Calu3 (cell line): ENCODE results near the gene RPGR. TPM values are rescaled to one million over a fixed set of nuclear protein-coding genes. Genes with fewer than 3 reads are reported as not detected.

Experiments
- BruUV-seq: library from RNA; stranded (reverse); fragments of 400-500 nt; replicated peaks from 2 replicates; lab custom pipeline; 2021; lab: Mats Ljungman, UMichigan
- CTCF ChIA-PET: fragments of 300-600 bp; sonication (Branson Sonifier 250); formaldehyde crosslinking; loops from one replicate; lab custom pipeline; 2022; ENCODE audit warnings: antibody characterized with exemption; lab: Charles Lee
- DNase-seq: peaks from one replicate; pipeline ENCODE4 v3.0.0; 2022
- H3K27ac Mint-ChIP-seq: one replicate; pipeline ENCODE4 v1.8.0; 2022; ENCODE audit warnings: mixed read lengths; ENCODE audit not compliant: unreplicated experiment
- H3K27me3 Mint-ChIP-seq: one replicate; pipeline ENCODE4 v1.8.0; 2022; ENCODE audit warnings: mixed read lengths; ENCODE audit not compliant: unreplicated experiment
- H3K36me3 Mint-ChIP-seq: one replicate; pipeline ENCODE4 v1.8.0; 2022; ENCODE audit warnings: mild to moderate bottlenecking, moderate library complexity, mixed read lengths; ENCODE audit not compliant: insufficient read depth, unreplicated experiment
- H3K4me1 Mint-ChIP-seq: one replicate; pipeline ENCODE4 v1.8.0; 2022; ENCODE audit warnings: mild to moderate bottlenecking, low read depth, mixed read lengths; ENCODE audit not compliant: unreplicated experiment
- H3K4me3 Mint-ChIP-seq: one replicate; pipeline ENCODE4 v1.8.0; 2022; ENCODE audit warnings: mild to moderate bottlenecking, low read depth, moderate library complexity, mixed read lengths; ENCODE audit not compliant: unreplicated experiment
- H3K9me3 Mint-ChIP-seq: one replicate; pipeline ENCODE4 v1.8.0; 2022; ENCODE audit warnings: low read depth, mixed read lengths; ENCODE audit not compliant: unreplicated experiment
- CTCF ChIP-seq: fragments of 200-600 bp; IDR thresholded peaks from one replicate; pipeline ENCODE4 v1.8.0; 2022; ENCODE audit warnings: antibody characterized with exemption; ENCODE audit not compliant: unreplicated experiment
- intact Hi-C: fragments of 100-400 bp; cut with micrococcal nuclease; formaldehyde crosslinking; loops from one replicate; pipeline ENCODE4 v1.10.0; 2022; ENCODE audit not compliant: unreplicated experiment
- total RNA-seq: library from RNA; stranded (reverse); gene quantifications from 2 replicates; pipeline ENCODE4 v1.2.3, GENCODE V29; 2022

Gene RPGR
- total RNA-seq, 1 experiment from 2014 or later: 8.9 TPM

DNA sequence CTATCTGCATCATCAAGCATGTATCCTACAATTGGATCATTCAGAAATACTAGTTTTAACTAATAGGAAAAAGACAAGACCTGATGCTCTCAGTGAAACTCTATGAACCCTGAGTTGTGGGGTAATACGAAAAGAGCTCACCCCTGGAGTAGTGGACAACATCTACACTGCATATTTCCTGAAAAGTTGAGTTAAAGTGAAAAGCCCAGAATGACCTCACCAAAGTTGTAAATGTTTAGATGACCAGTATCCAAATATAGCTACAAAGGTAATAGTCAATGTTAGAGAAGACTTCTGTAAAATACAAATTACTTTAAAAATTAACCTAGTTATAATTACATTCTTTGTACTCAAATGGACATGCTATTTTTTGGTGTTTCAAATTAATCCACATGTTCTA, 53.9 kb downstream of the RPGR start:
- H3K9me3 Mint-ChIP-seq: no peaks in the 10 kb centered on the region
- DNase-seq: no peak
- no TSS peak for BruUV-seq
- H3K36me3 Mint-ChIP-seq: no peaks in the 10 kb centered on the region
- intact Hi-C loops: no loop called here
- no peaks in the 10 kb centered on the region for H3K27me3 Mint-ChIP-seq
- H3K27ac Mint-ChIP-seq: no peak overlapping the region
- H3K4me1 Mint-ChIP-seq: peaks cover 30% of the 10 kb centered on the region
- no peak overlapping the region for H3K4me3 Mint-ChIP-seq
- TF ChIP-seq CTCF: no peak
- CTCF ChIA-PET: no interaction called here

DNA sequence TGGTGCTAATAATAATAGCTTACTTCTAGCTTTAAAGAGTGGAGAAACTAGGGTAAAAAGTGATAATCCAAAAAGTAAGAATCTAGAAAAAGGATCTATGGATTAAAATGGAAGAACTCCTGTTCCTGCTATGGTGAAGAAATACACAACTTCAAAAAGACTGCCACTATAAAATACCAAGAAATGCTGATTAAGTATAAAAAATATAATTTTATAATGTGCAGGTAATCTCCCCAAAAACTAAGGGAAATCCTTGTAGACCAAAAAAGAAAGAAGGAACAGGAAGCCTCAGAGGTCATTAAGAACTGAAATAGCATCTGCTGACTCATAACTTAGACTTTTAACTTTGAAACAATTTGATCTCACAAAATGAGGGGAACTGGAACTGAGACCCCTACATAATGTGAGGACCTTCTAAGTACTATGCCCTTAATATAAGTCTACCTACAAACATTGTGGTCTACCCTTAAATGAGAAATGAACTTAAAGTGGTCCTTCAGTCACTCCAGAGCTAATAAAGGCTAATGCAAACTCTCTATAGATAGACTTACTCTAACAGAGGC, 56.1 kb downstream of the RPGR start:
- no peaks in the 10 kb centered on the region for H3K9me3 Mint-ChIP-seq
- intact Hi-C loops: no loop called here
- no peak overlapping the region for H3K4me3 Mint-ChIP-seq
- no peak for TF ChIP-seq CTCF
- H3K27ac Mint-ChIP-seq: no peak overlapping the region
- no peak for DNase-seq
- H3K36me3 Mint-ChIP-seq: no peaks in the 10 kb centered on the region
- peaks cover 21% of the 10 kb centered on the region for H3K4me1 Mint-ChIP-seq
- H3K27me3 Mint-ChIP-seq: no peaks in the 10 kb centered on the region
- CTCF ChIA-PET: interaction anchor here (0.7 kb wide), 1 partner anchor 20 kb away, joined by 4 read pairs; no protein-coding TSS in a partner anchor
- BruUV-seq: no TSS peak

DNA sequence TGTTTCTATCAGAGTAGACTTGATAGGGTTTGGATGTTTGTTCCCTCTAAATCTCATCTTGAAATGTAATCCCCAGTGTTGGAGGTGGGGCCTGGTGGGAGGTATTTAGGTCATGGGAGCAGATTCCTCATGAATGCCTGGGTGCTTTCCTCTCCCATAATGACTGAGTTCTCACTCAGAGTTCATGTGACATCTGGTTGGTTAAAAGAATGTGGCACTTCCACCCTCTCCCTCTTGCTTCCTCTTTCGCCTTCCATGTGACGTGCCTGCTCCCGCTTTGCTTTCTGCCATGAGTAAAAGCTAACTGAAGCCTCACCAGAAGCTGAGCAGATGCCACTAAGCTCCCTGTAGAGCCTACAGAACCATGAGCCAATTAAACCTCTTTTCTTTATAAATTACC, 59.3 kb downstream of the RPGR start:
- BruUV-seq: no TSS peak
- Mint-ChIP-seq H3K27ac (no peak overlapping the region), H3K36me3 (no peaks in the 10 kb centered on the region), H3K27me3 (no peaks in the 10 kb centered on the region), H3K9me3 (no peaks in the 10 kb centered on the region), H3K4me1 (peaks cover 10% of the 10 kb centered on the region), H3K4me3 (no peak overlapping the region)
- intact Hi-C loops: no loop called here
- TF ChIP-seq CTCF: no peak
- DNase-seq: no peak
- CTCF ChIA-PET: no interaction called here

DNA sequence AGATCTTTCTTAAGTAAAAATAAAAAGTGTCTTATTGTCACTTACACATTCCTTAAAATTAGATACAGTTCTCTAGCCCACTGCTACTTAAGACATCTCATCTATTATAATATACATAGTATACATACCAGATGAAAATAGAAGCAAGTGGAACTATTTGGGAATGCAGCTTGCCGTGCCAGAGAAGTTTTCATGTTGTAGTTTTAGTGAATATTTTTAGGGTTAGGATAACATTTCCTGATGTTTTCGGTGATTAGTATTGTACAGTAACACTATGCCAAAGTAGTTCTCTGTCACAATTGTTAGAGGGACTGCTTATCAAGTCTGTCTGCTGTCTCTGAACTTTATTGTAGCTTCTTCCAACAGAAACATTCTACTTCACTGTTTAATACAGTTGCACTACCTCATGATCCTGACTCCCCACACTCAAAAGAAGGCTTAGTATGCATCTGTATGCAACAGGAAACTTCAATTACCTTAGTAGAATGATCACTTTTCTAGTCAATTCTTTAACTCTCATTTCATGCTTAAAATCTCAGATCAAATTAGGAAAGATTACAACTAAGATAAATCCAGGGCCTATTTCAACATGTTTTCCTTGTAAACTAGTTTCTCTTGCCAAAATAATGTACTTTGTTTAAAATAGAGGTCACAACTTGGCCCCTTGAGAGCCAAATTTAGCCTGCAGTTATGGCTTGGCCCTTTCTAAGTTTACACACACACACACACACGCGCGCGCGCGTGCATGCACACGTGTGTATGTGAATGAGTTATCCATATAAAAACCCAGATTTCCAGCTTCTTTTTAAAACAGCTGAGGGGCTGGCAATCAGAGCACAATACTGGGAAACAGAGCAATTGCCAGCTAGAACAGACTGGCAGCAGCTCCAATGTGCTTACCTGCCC, 64.3 kb downstream of the RPGR start:
- no TSS peak for BruUV-seq
- H3K4me3 Mint-ChIP-seq: no peak overlapping the region
- CTCF ChIA-PET: no interaction called here

More for the DNA sequence above, 64.3 kb downstream of the RPGR start:
- Mint-ChIP-seq H3K27ac (no peak overlapping the region), H3K27me3 (no peaks in the 10 kb centered on the region), H3K9me3 (no peaks in the 10 kb centered on the region), H3K36me3 (no peaks in the 10 kb centered on the region), H3K4me1 (no peaks in the 10 kb centered on the region)
- no peak for DNase-seq
- TF ChIP-seq CTCF: no peak
- intact Hi-C loops: no loop called here
